Astrocyte (in vitro differentiated cells and primary cell): ENCODE measurements around the gene TNFAIP1.

Experiments
- EZH2 ChIP-seq: IDR thresholded peaks from 2 replicates; pipeline ENCODE4 v1.6.1; 2012; ENCODE audit warnings: mild to moderate bottlenecking, low read length, inconsistent platforms; ENCODE audit not compliant: insufficient read depth
- TF ChIP-seq, protein P1 (sequence below): IDR thresholded peaks from 2 replicates; pipeline ENCODE4 v1.5.1; 2011; ENCODE audit warnings: low read depth, mild to moderate bottlenecking, inconsistent platforms, low read length, moderate library complexity; ENCODE audit not compliant: insufficient read depth

DNA sequence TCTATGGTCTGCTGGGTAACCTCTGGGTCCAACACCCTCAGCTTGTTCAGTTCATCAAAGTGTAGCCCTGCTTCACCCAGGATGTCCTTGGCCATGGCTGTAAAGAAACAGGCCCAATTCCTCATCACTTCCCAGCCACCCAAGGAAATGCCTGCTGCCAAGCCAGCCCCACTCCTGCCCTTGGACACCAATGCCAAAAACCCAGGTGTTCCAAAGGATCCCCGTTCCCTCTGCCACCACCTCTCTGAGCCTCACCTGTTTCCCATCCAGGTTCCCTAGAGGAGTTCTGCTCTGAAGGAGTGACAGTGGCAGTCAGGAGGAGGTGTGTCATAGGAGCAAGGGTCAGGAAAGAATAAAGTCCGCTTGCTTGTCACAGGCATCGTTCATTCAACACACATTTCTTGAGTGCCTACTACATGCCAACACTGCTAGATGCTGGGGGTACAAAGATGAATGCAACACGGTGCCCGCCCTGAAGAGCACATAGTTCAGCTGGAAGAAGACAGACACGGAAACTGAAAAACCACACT is 3.6 kb upstream of the TNFAIP1 start:
- TF ChIP-seq, protein P1, sequence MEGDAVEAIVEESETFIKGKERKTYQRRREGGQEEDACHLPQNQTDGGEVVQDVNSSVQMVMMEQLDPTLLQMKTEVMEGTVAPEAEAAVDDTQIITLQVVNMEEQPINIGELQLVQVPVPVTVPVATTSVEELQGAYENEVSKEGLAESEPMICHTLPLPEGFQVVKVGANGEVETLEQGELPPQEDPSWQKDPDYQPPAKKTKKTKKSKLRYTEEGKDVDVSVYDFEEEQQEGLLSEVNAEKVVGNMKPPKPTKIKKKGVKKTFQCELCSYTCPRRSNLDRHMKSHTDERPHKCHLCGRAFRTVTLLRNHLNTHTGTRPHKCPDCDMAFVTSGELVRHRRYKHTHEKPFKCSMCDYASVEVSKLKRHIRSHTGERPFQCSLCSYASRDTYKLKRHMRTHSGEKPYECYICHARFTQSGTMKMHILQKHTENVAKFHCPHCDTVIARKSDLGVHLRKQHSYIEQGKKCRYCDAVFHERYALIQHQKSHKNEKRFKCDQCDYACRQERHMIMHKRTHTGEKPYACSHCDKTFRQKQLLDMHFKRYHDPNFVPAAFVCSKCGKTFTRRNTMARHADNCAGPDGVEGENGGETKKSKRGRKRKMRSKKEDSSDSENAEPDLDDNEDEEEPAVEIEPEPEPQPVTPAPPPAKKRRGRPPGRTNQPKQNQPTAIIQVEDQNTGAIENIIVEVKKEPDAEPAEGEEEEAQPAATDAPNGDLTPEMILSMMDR = no peak
- TF ChIP-seq EZH2 = no peak
